SK-N-SH treated with all-trans-retinoic acid at 6 μM for 48 hours (cell line): ENCODE data around the gene RTP3.

Experiments used
- OSR1 ChIP-seq: fragments of 250-450 bp; sonication (Bioruptor Pico); IDR thresholded peaks from 2 replicates; pipeline ENCODE4 v1.8.0; 2022; ENCODE audit warnings: moderate library complexity, mild to moderate bottlenecking, inconsistent platforms
- TF ChIP-seq, protein P1 (sequence below): fragments of 250-450 bp; sonication (Bioruptor Pico); IDR thresholded peaks from 2 replicates; pipeline ENCODE4 v1.8.0; 2020; ENCODE audit warnings: mild to moderate bottlenecking, moderate library complexity, borderline replicate concordance

DNA sequence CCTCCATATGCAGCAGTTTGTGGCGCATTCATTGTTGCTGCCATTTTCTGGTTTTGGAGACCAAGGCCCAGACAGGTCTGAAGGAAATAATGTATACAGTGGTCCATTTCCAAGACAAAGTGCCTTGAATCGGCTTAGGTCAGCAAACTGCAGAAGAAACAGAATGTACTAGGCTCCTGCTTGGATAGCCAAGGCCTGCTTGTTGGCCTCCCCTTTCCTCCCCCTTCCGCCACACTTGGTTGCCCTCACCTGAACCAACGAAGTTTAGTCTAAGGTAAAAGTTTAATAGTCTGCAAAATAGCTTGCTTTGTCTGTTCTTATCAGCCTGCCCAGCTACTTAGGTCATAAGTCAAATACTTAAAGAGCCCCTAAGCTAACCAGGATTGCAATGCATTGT, 12.0 kb upstream of the RTP3 start:
- TF ChIP-seq OSR1 (CRISPR knock-in tag) = no peak
- TF ChIP-seq, protein P1, sequence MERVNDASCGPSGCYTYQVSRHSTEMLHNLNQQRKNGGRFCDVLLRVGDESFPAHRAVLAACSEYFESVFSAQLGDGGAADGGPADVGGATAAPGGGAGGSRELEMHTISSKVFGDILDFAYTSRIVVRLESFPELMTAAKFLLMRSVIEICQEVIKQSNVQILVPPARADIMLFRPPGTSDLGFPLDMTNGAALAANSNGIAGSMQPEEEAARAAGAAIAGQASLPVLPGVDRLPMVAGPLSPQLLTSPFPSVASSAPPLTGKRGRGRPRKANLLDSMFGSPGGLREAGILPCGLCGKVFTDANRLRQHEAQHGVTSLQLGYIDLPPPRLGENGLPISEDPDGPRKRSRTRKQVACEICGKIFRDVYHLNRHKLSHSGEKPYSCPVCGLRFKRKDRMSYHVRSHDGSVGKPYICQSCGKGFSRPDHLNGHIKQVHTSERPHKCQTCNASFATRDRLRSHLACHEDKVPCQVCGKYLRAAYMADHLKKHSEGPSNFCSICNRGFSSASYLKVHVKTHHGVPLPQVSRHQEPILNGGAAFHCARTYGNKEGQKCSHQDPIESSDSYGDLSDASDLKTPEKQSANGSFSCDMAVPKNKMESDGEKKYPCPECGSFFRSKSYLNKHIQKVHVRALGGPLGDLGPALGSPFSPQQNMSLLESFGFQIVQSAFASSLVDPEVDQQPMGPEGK (CRISPR knock-in tag) = no peak
